Fibroblast of skin of scalp (primary cell): ENCODE measurements around the gene MVB12B.

ENCODE experiments used
- DNase-seq: peaks from one replicate; pipeline ENCODE4 v3.0.0-alpha.2; 2013

MVB12B gene

DNA sequence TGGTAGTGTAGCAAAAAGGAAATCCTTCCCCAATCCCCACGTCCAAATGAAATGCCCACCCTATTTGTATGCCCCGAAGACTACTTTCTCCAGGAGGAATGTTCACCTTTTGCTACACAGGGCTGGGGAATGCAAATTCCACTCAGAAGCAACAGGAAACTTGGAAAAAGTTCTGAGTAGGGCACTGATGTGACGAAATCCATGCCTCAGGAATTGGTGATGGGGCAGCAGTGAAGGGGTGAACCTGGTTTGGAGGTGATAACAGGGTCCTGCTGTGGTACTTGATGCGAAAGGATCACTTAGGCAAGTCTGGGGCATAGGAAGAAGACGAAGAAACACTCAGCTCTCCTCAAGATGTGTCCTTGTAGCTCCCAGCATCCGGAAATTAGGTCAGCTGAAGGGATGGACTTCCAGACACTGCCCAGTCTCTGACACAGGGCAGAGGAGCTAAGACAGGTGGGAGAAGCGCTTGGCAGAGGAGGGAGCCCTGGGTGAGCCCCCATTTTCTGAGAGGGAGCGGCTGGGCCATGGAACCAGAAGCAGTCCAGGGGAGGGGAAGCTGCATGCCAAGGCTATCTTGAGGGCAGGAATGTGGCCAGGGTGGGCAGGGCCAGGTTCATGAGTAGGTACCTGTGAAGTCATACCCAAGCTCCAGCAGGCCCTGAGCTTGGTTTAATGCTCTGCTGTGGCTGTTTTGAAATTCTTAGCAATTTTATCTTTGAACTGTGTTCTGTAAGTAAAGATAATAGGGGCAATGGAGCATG is 22.2 kb upstream of the MVB12B start:
- DNase-seq: no peak

DNA sequence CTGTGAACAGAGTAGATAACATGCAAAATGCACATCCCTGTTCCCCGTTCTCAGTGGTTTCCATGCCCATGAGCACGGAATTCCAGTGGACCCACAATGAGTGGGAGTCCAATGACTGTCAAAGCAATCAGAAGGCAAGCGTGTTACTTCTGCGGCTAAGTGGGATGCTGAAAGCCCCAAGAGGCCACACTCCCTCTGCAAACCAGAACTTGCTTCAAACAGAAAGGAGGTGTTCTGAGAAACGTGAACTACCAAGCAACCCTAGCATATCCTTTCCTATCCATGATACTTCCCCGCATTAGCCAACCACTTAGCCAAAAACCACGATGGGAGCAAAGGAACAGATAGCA is 21.7 kb upstream of the MVB12B start:
- DNase-seq: no peak

DNA sequence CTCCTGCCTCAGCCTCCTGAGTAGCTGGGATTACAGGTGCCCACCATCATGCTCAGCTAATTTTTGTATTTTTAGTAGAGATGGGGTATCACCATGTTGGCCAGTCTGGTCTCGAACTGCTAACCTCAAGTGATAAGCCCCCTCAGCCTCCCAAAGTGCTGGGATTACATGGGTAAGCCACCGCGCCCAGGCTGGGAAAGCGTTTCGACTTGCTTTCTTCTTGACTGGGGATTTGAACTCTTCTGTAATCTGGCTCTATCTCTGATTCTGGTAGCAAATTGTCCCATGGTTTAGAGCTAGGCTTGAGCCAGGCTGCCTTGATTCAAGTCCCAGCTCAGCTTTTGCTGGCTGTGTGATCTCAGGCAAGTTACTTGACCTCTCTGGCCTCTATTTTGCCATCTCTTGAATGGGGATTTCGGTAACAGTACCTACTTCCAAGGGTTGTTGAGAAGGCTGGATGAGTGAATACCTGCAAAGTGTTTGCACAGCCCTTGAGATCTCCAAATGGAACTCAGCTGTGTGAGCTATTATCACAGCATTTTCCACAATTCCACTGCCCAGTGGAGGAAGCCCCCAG is 20.5 kb upstream of the MVB12B start:
- DNase-seq: no peak

DNA sequence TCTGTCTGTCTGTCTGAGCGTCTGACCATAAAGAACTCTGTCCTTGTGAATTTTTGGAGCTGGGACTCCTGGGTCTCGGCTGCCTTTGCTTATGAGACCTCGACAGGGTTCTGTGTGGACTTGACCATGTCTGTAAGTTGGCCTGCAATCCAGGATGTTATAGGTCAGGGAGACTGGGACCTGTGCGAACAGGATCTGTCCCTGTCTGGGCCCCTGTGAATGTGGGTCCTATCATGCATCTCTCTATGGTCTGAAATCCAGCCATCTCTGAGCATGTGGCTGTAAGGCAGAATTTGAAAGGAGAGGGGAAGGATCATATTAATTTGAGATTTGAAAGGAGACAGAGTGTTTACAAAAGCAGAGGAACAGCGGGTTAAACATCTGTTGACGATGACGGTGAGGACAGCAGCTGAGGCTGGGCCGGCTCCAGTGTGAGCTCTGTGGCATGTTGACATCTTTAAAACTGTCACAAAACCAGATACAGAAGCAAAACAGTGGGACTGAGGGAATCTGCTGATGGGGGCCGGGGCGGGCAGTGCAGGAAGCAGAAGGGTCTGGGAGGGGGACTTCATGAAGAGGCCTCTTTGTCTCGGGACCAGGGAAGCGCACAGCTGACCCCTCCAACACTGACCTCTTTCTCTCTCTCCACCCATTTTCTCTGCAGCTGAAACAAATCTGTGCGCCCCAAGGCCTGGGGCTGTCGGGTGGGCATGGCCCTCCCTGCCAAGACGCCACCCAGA is 19.1 kb upstream of the MVB12B start:
- no peak for DNase-seq

DNA sequence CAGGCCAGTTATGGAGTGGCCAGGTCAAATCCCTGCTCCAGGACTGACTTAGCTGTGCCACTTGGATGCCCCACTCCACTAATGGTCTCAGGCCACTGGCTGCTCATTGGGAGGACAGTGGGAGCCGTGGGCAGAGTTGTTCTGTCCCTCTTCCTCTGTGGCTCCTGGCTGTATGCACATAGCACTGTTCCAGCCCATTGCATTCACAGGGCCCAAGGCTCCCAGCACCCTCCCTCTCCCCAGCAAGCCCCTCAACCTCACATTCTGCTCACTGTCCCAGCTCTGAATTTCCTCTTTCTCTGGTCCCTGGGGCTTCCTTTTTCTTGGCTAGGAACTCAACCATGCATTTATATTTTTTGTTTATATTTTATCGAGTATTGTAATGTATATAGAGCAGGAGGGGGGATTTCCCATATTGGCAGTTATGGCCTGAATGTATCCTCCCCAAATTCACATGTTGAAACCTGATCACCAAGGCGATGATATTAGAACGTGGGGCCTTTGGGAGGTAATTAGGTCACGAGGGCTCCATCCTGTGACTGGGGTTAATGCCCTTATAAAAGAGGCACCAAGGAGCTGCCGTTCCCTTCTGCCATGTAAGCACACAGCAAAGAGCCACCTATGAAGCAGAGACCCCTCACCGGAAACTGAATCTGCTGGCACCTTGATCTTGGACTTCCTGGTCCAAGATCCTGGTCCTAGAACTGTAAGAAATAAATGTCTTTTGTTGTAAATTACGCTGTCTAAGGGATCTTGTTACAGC is 17.0 kb upstream of the MVB12B start:
- DNase-seq: no peak

DNA sequence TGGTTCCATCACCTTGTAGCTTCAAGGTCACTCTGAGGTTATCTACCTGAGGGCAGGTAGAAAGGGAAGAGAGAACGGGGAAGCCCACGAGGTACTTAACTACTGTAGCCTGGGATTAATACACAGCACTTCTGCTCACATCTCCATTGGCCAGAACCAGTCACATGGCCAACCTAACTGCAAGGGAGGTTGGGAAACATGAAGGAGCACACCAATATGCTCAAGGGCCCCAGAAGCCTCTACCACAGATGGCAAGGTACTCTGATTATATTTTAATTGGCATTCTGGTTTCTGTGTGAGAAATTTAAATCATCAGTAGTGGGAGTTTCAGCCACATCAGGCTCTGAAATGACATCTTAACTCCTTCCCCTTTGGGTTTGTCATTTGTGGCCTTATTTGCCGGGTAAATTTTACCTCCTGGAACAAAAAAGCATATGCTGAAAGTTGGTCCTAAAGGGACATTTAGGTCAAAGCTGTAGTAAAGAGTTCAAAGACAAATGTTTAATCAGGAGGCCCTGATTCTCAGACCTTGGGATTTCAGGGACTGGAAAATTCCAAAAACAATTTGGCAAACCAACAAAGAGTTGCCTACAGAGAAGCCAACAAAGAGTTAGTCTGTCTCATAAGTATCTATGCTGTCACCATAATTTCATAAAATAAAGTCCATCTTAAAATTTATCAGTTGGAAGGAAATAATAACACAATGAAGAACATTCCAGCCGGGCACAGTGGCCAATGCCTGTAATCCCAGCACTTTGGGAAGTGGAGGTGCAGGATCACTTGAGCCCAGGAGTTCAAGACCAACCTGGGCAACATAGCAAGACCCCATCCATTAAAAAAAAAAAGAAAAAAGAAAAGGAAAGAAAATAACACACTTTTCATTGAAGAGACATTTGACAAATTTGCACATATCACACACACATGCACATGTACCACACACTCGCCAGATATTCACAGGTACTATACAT is 13.8 kb upstream of the MVB12B start:
- DNase-seq: no peak

DNA sequence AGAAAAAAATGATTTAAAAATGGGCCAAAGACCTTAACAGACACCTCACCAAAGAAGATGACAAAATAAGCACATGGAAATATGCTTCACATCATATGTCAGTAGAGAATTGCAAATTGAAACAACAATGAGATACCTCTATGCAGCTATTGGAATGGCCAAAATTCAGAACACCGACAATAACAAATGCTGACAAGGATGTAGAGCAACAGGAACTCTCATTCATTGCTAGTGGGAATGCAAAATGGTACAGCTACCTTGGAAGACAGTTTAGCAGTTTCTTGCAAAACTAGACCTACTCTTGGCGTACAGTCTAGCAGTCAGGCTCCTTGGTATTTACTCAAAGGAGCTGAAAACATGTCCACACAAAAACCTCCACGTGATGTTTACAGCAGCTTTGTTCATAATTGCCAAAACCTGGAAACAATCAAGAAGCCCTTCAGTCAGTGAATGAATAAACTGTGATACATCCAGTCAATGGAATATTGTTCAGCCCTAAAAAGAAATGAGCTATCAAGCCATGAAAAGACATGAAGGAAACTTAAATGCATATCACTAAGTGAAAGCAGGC is 10.5 kb upstream of the MVB12B start:
- no peak for DNase-seq

DNA sequence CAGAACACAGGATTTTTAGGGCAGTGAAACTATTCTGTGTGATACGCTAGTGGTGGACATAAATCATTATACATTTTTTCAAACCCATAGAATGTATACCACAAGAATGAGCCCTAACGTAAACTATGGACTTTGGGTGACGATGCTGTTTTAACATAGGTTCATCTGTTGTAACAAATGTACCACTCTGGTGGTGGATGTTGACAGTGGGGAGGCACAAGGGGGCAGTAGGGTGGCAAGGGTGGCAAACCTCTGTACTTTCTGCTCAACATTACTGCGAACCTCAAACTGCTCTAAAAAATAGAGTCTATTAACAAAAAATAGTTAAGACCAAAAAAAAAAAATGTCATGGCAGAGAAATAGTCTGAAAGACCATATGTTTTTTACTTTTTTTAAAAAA is 9.1 kb upstream of the MVB12B start:
- peak; percentile 21 for DNase-seq

DNA sequence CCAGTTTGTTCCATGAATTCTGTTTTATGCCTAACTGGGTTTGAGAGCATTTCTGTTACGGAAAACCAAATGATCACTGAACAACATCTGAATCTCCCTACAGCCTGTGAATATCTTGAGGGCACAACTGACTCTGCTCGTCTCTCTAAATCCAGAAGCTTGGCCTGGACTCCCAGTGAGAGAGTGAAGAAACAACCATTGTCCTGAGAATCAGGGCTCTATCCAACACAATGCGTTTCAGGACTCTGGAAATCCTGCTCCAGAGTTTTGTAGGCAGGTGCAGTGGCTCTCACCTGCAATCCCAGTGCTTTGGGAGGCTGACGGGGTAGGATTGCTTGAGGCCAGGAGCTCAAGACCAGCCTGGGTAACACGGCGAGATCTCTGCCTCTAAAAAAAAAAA is 7.8 kb upstream of the MVB12B start:
- DNase-seq: no peak

DNA sequence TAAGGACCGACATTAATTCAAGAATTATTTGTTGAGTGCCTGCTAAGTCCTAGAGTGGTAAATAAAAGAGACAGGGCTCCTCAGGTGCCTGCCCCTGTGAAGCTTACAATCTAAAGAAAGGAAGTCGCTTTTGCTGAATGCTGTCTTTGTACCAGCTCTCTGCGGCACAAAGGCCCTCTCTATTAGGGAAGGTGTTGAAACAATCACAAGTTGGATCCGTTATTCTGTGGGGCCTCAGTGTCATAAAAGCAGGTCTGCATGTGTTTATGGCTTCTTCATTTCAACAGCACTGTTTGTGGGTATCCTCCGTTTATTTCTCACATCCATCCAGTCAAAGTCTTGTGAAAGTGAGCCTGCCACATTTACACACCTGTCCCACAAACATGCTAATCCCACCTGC is 7.0 kb upstream of the MVB12B start:
- no peak for DNase-seq

DNA sequence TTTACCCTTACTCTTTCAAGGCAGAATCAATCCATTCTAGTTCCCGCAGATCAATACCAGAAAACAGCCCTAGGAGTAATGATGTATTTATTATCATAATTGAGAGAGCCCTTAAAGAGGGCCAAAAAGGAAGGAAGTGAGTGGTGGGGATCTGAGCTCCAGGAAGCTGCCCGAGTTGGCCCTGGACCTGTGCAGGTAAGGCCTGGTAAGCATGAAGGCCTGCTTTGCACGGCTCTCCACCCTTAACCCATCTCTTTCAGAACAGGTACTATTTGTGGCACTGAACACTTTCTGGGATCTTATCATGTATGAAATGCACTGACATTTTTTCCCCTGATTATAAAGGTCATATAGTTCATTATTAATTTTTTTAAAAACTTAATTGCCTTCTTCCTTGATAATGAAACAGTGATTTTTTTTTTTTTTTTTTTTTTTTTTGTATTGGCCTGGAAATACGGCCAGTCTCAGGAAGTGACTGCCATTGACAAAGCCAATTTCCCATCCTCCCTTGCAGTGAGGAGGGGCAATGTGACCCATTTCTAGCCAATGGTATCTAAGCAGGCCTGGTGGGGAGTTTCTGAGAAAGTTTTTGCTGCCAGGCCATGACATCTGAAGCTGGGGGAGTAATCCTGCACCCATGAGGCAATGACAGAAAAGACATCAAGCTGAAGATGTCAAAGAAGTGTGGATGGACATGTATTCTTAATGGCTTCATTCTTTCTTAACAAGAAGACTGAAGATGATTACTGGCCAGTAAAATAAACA is 6.3 kb upstream of the MVB12B start:
- no peak for DNase-seq

DNA sequence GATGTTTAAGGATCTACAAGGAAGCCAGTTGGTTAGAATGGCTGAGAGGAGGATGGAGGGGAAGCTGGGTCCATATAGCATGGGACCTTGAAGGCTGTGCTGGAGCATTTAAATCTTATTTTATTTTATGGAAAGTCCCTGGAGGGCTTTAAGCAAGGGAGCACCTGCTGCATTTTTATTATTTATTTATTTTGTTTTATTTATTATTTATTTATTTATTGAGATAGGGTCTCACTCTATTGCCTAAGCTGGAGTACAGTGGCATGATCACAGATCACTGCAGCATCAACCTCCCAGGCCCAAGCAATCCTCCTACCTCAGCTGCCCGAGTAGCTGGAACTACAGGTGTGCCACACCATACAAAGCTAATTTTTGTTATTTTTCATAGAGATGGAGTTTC is 4.9 kb upstream of the MVB12B start:
- no peak for DNase-seq

DNA sequence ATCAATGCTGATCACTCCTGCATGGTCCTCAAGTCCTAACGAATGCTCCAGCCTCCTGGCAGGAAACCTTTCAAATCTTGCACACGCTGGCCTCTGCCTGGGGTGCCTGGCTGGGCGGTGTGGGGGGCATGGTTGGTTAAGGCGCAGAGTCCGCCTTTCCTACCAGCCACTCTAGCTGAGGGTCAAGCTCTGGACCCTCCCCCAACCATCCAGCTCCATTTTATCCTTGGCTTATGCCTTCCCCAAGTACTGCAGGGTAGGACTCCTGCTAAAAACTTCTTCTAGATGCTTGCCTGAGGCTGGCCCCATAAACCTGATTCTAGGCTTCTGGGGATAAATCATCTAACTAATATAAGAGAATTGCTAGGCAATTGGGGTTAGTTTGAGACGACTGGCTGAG is 808 bp upstream of the MVB12B start:
- DNase-seq: no peak

DNA sequence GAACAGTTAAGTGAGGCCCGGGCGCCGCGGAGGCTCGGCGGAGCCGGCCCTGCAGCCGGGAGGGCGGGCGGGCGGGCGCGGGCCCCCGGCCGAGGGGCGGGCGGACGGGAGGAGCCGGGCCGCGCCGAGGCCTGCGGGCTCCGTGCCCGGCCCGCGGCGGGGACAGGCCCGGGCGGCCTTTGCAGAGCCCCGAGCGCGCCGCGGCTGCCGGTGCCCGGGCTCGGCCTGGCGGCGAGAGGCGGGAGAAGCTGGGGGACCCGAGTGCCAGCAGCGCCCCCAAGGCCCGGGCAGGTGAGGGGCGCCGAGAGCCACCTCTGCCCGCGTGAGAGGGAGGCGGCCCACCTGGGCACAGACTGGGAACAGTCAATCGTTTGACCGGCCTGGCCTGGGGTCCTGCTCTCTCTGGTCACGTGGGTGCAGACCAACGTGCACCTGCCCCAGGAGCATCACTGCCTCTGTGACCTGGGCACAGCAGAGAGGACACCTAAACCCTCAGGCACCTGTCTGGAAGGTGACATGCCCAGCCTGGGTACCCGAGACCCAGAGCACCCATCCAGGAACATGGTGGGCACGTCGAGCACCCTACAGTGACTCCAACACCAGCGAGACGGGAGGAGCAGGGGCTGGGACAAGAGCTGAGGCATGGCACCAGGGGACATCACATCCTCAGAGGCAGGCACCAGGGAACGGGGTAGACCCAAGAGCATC is 531 bp downstream of the MVB12B start:
- DNase-seq: no peak

DNA sequence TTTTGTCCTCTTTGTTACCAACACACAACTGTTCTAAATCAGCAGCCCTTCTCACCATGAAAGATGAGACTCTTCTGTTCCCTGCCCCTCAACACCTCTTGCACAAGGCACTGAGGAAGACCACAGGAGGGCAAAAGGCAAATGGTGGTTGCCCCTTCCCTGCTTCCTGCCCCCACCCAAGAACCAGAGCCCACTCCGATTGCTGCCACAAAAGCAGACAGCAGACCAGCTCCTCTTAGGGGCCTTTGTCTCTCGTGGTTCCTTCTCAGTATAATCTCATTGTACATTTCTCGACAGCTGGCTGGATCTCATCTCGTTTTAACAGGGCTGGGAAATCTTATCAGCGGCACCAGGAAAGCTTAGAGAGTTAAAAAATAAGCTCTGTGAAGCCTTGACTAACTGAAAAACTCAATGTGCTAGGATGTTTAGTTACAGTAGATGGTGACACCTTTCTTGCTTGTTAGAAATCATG is 1.1 kb downstream of the MVB12B start:
- no peak for DNase-seq

DNA sequence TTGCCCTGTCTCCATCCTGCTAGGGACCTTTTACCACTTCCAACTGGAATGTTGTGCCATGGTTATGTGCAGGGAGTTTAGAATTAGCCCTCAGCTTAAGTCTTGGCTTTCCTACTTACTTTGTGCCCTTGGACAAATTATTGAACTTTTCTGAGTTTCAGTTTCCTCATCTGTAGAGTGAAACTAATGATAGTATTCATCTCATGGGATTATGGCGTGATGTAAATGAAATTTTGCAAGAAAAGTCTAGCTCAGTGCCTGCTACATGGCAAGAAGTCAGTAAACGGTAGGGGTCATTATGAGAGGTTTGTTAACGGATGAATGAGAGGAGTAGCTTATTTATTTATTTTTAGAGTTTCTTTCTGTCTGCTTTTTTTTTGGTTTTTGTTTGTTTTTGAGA is 1.8 kb downstream of the MVB12B start:
- no peak for DNase-seq

DNA sequence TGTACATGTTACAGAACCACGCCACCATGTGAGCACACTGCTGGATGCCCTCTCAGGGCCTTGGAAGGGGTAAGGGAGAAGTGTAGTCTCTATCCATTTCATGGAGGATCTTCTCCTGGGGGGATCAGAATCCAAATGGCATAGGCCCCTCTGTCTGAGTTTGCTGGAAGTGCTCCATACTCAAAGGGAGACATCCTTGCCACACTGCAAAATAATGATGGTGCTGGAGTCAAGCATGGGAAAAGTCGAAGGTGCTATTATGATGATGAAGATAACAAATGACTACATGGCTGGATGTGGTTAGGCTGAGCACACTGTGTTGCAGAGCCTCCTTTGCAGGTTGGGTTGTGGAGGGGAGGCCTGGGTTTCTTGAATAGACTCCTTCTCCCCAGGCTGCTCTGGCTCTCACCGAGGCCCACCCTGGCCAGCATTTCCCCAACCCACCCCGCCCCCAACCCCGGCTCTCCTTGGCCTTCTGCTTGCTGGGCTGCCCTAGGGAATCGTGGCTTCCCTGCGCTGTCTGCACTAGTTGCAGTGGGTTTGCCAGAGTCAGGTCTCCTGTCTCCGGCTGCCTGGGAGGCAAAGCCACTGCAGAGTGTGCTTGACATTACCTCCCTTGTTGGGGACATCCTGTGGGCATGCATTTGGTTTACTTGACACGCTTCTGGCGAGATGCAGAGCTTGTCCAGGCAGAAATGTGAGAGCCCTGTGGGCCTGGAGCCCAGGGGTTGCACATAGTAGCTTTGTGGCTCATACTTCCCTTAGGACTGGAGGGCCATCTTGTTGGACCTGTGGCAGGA is 3.0 kb downstream of the MVB12B start:
- peak; percentile 24 for DNase-seq

DNA sequence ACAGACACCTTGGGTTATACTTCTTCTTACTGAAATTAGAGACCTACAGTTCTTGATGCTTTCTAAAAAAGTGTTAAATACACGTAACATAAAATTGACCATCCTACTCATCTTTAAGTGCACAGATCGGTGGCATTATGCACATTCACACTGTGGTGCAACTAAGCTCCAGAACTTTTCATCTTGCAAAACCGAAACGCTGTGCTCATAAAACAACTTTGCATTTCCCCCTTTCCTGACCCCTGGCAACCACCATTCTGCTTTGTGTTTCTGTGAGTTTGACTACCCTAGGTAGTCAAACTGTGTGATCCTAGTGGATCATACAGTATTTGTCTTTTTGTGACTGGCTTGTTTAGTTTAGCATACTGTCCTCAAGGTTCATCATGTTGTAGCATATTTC is 3.9 kb downstream of the MVB12B start:
- no peak for DNase-seq
